Suprapubic skin (tissue), 4 donors: ENCODE measurements around the gene ZNF385A. TPM values are rescaled to one million over a fixed set of nuclear protein-coding genes. Genes with fewer than 3 reads are reported as not detected.

Source experiments
- DNase-seq, 2 donors: peaks; one replicate each; pipeline ENCODE4 v3.0.0-alpha.2; 2019; ENCODE audit warnings: low spot score in 2 of 2
- H3K27ac ChIP-seq: fragments of 200-600 bp; sonication (generic); one replicate; pipeline ENCODE4 v1.5.1; 2019
- H3K27me3 ChIP-seq: fragments of 200-600 bp; sonication (generic); one replicate; pipeline ENCODE4 v1.5.1; 2019
- H3K36me3 ChIP-seq: fragments of 200-600 bp; sonication (generic); one replicate; pipeline ENCODE4 v1.5.1; 2019
- H3K4me1 ChIP-seq: fragments of 200-600 bp; sonication (generic); one replicate; pipeline ENCODE4 v1.5.1; 2019
- H3K4me3 ChIP-seq: fragments of 200-600 bp; sonication (generic); one replicate; pipeline ENCODE4 v1.5.1; 2019; ENCODE audit warnings: mild to moderate bottlenecking
- H3K9me3 ChIP-seq: fragments of 200-600 bp; sonication (generic); one replicate; pipeline ENCODE4 v1.5.1; 2019
- CTCF ChIP-seq, 2 donors: fragments of 200-600 bp in 1 of 2; fragments of 450-650 bp in 1 of 2; sonication (generic) in 1 of 2; IDR thresholded peaks; one replicate each; pipeline ENCODE4 v1.5.1; 2016 to 2019; ENCODE audit warnings: antibody characterized with exemption in 2 of 2, mild to moderate bottlenecking in 1 of 2, moderate library complexity in 1 of 2
- EP300 ChIP-seq: sonication (generic); formaldehyde crosslinking; IDR thresholded peaks from one replicate; pipeline ENCODE4 v1.6.1; 2017; ENCODE audit warnings: antibody characterized with exemption
- POLR2A ChIP-seq, 2 donors: fragments of 450-650 bp; IDR thresholded peaks; one replicate each; pipeline ENCODE4 v1.6.1; 2017; ENCODE audit warnings: antibody characterized with exemption in 2 of 2, mild to moderate bottlenecking in 2 of 2, moderate library complexity in 2 of 2
- POLR2AphosphoS5 ChIP-seq, 3 donors: sonication (generic); formaldehyde crosslinking; IDR thresholded peaks; one replicate each; pipeline ENCODE4 v1.6.1; 2017; ENCODE audit warnings: antibody characterized with exemption in 3 of 3
- WGBS: methylation state at CpG from one replicate; pipeline ENCODE4 v1.1.5; 2018; 5-methylcytosine and 5-hydroxymethylcytosine counted together
- total RNA-seq, 4 donors: library from RNA; depleted of rRNA; stranded (reverse); fragments of >200 nt; gene quantifications; one replicate each; pipeline ENCODE4 v1.1.0, GENCODE V29; 2016

ZNF385A gene
- total RNA-seq, 4 donors from 2014 or later, result 99.5 to 134 (median 113) TPM

DNA sequence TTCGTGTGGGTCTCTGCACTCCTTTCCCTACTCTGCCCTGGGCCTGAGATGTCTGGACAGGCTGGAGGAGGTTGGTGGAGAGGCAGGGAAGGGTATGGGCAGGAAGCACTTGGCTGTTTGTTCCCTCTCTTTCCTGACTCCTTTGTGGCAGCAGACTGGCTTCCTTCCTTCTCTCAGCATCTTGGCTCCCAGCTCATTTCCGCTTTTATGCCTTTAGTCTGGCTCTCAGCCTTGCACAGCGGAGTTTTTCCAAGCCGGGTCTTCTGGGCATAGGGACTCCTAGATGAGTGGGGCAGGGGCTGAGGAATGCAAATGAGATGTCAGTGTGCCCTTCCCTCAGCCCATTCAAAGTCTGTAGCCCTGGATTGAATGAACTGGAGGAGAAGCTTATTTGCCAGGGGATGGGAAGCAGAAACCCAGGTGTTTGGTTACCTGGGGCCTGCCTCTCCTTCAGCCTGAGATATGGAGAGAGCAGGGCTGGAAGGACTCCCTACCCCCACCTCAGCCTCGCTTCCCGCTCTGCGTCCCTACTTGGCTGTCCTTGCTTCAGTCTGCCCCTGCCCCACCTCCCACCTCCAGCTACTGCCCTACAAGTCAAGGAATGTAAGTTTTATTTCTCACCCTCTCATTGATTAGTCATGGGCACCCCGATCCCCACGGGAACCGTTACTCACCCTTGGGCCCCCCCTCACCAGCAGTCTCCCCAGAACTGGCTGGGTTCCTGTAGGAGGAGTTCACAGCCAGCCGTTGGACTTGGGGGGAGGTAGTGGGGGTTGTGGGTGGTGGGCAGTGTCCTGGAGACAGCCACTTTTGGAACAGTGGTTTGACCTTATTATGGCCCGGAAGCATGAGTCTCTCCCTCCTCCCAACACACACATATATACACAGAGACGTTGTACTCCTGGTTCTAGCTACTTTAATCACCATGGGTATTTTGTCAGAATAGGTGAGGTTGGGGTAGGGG lies 43.8 kb upstream of the ZNF385A start:
- Histone ChIP-seq H3K4me1 (peaks cover 77% of the 10 kb centered on the region), H3K4me3 (no peak overlapping the region), H3K27me3 (no peaks in the 10 kb centered on the region), H3K27ac (peak overlapping the region; percentile 31), H3K36me3 (no peaks in the 10 kb centered on the region), H3K9me3 (no peaks in the 10 kb centered on the region)
- TF ChIP-seq CTCF (IDR thresholded peaks at IDR 0.05) (no peak), POLR2AphosphoS5 (IDR thresholded peaks at IDR 0.05) (no peak), POLR2A (IDR thresholded peaks at IDR 0.05) (no peak), EP300 (no peak)
- DNase-seq, result no peak
- 52% methylated on average over 13 of the region's 13 CpGs for WGBS

- DNase-seq, result no peak
- 64% methylated on average over 4 of the region's 4 CpGs for WGBS
- H3K27me3 ChIP-seq, result no peaks in the 10 kb centered on the region
- no peaks in the 10 kb centered on the region for H3K9me3 ChIP-seq
- TF ChIP-seq POLR2A (IDR thresholded peaks at IDR 0.05) (no peak), CTCF (IDR thresholded peaks at IDR 0.05) (no peak), EP300 (no peak), POLR2AphosphoS5 (IDR thresholded peaks at IDR 0.05) (no peak)
- H3K4me3 ChIP-seq, result no peak overlapping the region
- H3K4me1 ChIP-seq, result peaks cover 72% of the 10 kb centered on the region
- no peaks in the 10 kb centered on the region for H3K36me3 ChIP-seq
- H3K27ac ChIP-seq, result peak overlapping the region; percentile 14
These were observed 42.6 kb upstream of the ZNF385A start for GRCh38 chr12:54427106-54427505.

GRCh38 chr12:54426690-54427089 lies 42.2 kb upstream of the ZNF385A start:
- Histone ChIP-seq H3K4me1 (peaks cover 72% of the 10 kb centered on the region), H3K36me3 (no peaks in the 10 kb centered on the region), H3K9me3 (no peaks in the 10 kb centered on the region), H3K4me3 (no peak overlapping the region), H3K27me3 (no peaks in the 10 kb centered on the region), H3K27ac (no peak overlapping the region)
- 81% methylated on average over 3 of the region's 3 CpGs for WGBS
- no peak for DNase-seq
- no peak for TF ChIP-seq POLR2AphosphoS5 (IDR thresholded peaks at IDR 0.05)
- no peak for TF ChIP-seq EP300
- no peak for TF ChIP-seq POLR2A (IDR thresholded peaks at IDR 0.05)
- no peak for TF ChIP-seq CTCF (IDR thresholded peaks at IDR 0.05)

DNA sequence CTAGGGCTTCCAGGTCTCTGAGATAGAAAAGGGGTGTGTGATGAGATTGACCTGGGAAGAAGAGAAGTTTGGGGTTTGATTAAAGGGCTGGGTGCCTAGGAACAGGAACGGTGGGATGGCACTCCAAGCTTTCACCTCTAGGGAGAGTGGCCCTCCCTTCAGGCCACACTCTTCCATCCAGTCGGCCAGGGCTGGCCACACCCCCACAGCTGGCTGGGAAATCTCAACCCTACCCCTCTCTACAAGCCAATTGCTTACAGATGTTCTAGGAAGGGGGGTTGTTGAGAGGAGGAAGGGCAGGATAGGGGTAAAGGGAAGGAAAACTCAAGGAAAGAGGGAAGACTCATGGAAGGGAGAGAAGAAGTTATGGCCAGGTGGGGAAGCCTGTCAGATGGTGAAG lies 41.2 kb upstream of the ZNF385A start:
- Histone ChIP-seq H3K36me3 (no peaks in the 10 kb centered on the region), H3K4me1 (peaks cover 72% of the 10 kb centered on the region), H3K27me3 (no peaks in the 10 kb centered on the region), H3K27ac (no peak overlapping the region), H3K9me3 (no peaks in the 10 kb centered on the region), H3K4me3 (no peak overlapping the region)
- DNase-seq, result peak in 1 of 2 donors; percentile 72
- TF ChIP-seq CTCF (IDR thresholded peaks at IDR 0.05), result no peak
- TF ChIP-seq EP300, result no peak
- TF ChIP-seq POLR2AphosphoS5 (IDR thresholded peaks at IDR 0.05), result no peak
- TF ChIP-seq POLR2A (IDR thresholded peaks at IDR 0.05), result no peak
- WGBS, result 52% methylated on average over 2 of the region's 2 CpGs

GRCh38 chr12:54424224-54424623 lies 39.7 kb upstream of the ZNF385A start:
- TF ChIP-seq POLR2A (IDR thresholded peaks at IDR 0.05) (no peak), POLR2AphosphoS5 (IDR thresholded peaks at IDR 0.05) (no peak), EP300 (no peak), CTCF (IDR thresholded peaks at IDR 0.05) (no peak)
- H3K27me3 ChIP-seq, result no peaks in the 10 kb centered on the region
- H3K27ac ChIP-seq, result peak overlapping the region; percentile 8
- peaks cover 83% of the 10 kb centered on the region for H3K4me1 ChIP-seq
- DNase-seq, result peak in 1 of 2 donors; percentile 55
- no peaks in the 10 kb centered on the region for H3K9me3 ChIP-seq
- WGBS, result 53% methylated on average over 3 of the region's 3 CpGs
- no peak overlapping the region for H3K4me3 ChIP-seq
- no peaks in the 10 kb centered on the region for H3K36me3 ChIP-seq
